Measurements from ENCODE around the gene RAPGEF4.

The RAPGEF4 gene

DNA sequence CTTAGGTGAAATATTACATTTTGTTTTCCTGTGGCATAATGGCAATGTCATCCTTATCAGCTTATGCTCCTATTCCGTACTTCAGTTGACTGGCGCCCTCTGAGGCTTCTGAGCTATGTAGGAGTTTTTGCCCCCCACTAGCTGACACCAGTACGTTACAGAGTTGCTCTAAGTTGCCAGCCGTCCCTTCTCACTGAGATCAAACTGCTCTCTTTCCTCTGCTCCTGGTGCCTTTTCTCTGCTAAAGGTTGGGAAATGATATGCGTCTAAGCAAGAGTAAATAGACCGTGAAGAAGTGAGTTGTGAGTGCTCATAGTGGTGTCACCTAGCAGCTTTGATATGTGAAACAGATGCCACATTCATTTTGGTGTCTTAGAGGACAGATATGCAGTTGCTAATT lies 99.2 kb downstream of the RAPGEF4 start:
- no peak overlapping the region for H3K4me2 ChIP-seq (ENCODE audit: insufficient read depth, low read length, poor library complexity, severe bottlenecking)
- H3K4me3 ChIP-seq (ENCODE audit: low read length in 2 of 2): no peak overlapping the region
- WGBS, 2 donors (ENCODE audit: extremely low coverage in 2 of 2, insufficient read length in 2 of 2, insufficient replicate concordance in 1 of 2): no CpG with 5 or more reads among the region's 6 CpGs
- no peak overlapping the region for H3K9ac ChIP-seq (ENCODE audit: low read depth, low read length, poor library complexity)
- no peak overlapping the region for H2BK5ac ChIP-seq (ENCODE audit: low read length)
- H2BK12ac ChIP-seq (ENCODE audit: low read length): no peak overlapping the region
- H3K23ac ChIP-seq (ENCODE audit: low read depth, low read length, poor library complexity): no peak overlapping the region
- peak overlapping the region; percentile 21 for H2AFZ ChIP-seq (ENCODE audit: low read length)
- no peak overlapping the region for H4K8ac ChIP-seq (ENCODE audit: low read depth, low read length)
- no peak overlapping the region for H3K18ac ChIP-seq (ENCODE audit: low read length)
- no peaks in the 10 kb centered on the region for H3K27me3 ChIP-seq (ENCODE audit: control insufficient read depth in 3 of 3, insufficient read depth in 3 of 3, low read depth in 1 of 3, low read length in 3 of 3)
- no peak overlapping the region for H2BK15ac ChIP-seq (ENCODE audit: low read length)
- H3K4me1 ChIP-seq (ENCODE audit: control insufficient read depth in 2 of 2, insufficient read depth in 1 of 2, low read depth in 1 of 2, low read length in 2 of 2): peaks cover 0 to 2% of the 10 kb centered on the region in 2 donors
- no peak overlapping the region for H4K91ac ChIP-seq (ENCODE audit: low read depth, low read length, poor library complexity)
- no peaks in the 10 kb centered on the region for H3K9me3 ChIP-seq (replicated peaks in 1 of 2; ENCODE audit: control insufficient read depth in 2 of 2, insufficient read depth in 1 of 2, low read depth in 1 of 2, low read length in 2 of 2)
- no peak overlapping the region for H3K27ac ChIP-seq (replicated peaks; ENCODE audit: low read length)
- DNase-seq (ENCODE audit: low spot score): no peak
- H3K36me3 ChIP-seq (replicated peaks in 1 of 2; ENCODE audit: control insufficient read depth in 2 of 2, insufficient read depth in 2 of 2, low read length in 2 of 2): no peaks in the 10 kb centered on the region
- H3K14ac ChIP-seq (ENCODE audit: low read length): no peak overlapping the region
- no peaks in the 10 kb centered on the region for H3K79me1 ChIP-seq (ENCODE audit: low read depth, low read length)
- no peak overlapping the region for H2BK120ac ChIP-seq (ENCODE audit: low read depth, low read length)
- H2AK5ac ChIP-seq (ENCODE audit: low read depth, low read length): no peak overlapping the region
- H3K4ac ChIP-seq (ENCODE audit: low read length): no peak overlapping the region

DNA sequence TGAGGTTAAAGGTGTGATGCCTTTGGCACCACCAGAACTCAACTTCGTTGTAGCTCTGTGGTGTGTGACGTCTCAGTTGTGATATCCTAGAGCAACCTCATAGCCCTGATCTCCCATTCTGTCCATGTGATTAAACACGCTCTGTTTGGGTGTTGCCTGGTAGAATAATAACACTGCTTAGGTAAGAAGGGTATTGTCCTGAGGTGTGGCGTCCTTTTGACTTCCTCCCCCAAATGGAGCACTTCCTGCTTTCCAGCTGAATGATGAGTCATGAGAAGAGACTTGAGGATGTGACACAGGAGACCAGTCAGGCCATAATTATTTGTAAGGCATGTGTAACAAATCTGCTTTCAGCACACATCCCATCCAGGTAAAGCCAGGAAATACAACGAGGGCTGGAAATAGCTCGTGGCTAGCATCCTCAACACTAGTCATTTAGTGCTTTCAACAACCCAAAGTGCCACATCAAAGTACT lies 100.7 kb downstream of the RAPGEF4 start:
- Histone ChIP-seq H2BK15ac (ENCODE audit: low read length) (no peak overlapping the region), H3K27ac (replicated peaks; ENCODE audit: low read length) (no peak overlapping the region), H2BK12ac (ENCODE audit: low read length) (no peak overlapping the region), H3K4ac (ENCODE audit: low read length) (no peak overlapping the region), H3K23ac (ENCODE audit: low read depth, low read length, poor library complexity) (no peak overlapping the region), H3K4me1 (ENCODE audit: control insufficient read depth in 2 of 2, insufficient read depth in 1 of 2, low read depth in 1 of 2, low read length in 2 of 2) (peaks cover 0 to 2% of the 10 kb centered on the region in 2 donors), H2AK5ac (ENCODE audit: low read depth, low read length) (no peak overlapping the region), H3K14ac (ENCODE audit: low read length) (no peak overlapping the region), H3K18ac (ENCODE audit: low read length) (no peak overlapping the region), H3K27me3 (ENCODE audit: control insufficient read depth in 3 of 3, insufficient read depth in 3 of 3, low read depth in 1 of 3, low read length in 3 of 3) (no peaks in the 10 kb centered on the region), H3K4me3 (ENCODE audit: low read length in 2 of 2) (peak overlapping the region in 1 of 2 donors; percentile 14), H3K9ac (ENCODE audit: low read depth, low read length, poor library complexity) (no peak overlapping the region), H4K91ac (ENCODE audit: low read depth, low read length, poor library complexity) (no peak overlapping the region), H2BK5ac (ENCODE audit: low read length) (no peak overlapping the region), H2AFZ (ENCODE audit: low read length) (no peak overlapping the region), H3K36me3 (replicated peaks in 1 of 2; ENCODE audit: control insufficient read depth in 2 of 2, insufficient read depth in 2 of 2, low read length in 2 of 2) (no peaks in the 10 kb centered on the region), H3K9me3 (replicated peaks in 1 of 2; ENCODE audit: control insufficient read depth in 2 of 2, insufficient read depth in 1 of 2, low read depth in 1 of 2, low read length in 2 of 2) (no peaks in the 10 kb centered on the region), H2BK120ac (ENCODE audit: low read depth, low read length) (no peak overlapping the region), H3K79me1 (ENCODE audit: low read depth, low read length) (no peaks in the 10 kb centered on the region), H4K8ac (ENCODE audit: low read depth, low read length) (no peak overlapping the region), H3K4me2 (ENCODE audit: insufficient read depth, low read length, poor library complexity, severe bottlenecking) (no peak overlapping the region)
- WGBS, 2 donors (ENCODE audit: extremely low coverage in 2 of 2, insufficient read length in 2 of 2, insufficient replicate concordance in 1 of 2): no CpG with 5 or more reads among the region's 6 CpGs
- no peak for DNase-seq (ENCODE audit: low spot score)

- Histone ChIP-seq H2BK12ac (ENCODE audit: low read length) (no peak overlapping the region), H2BK120ac (ENCODE audit: low read depth, low read length) (no peak overlapping the region), H3K18ac (ENCODE audit: low read length) (no peak overlapping the region), H3K27ac (replicated peaks; ENCODE audit: low read length) (no peak overlapping the region), H3K9me3 (replicated peaks in 1 of 2; ENCODE audit: control insufficient read depth in 2 of 2, insufficient read depth in 1 of 2, low read depth in 1 of 2, low read length in 2 of 2) (no peaks in the 10 kb centered on the region), H2AK5ac (ENCODE audit: low read depth, low read length) (no peak overlapping the region), H3K4ac (ENCODE audit: low read length) (no peak overlapping the region), H4K8ac (ENCODE audit: low read depth, low read length) (no peak overlapping the region), H4K91ac (ENCODE audit: low read depth, low read length, poor library complexity) (no peak overlapping the region), H3K79me1 (ENCODE audit: low read depth, low read length) (no peaks in the 10 kb centered on the region), H3K23ac (ENCODE audit: low read depth, low read length, poor library complexity) (no peak overlapping the region), H3K4me1 (ENCODE audit: control insufficient read depth in 2 of 2, insufficient read depth in 1 of 2, low read depth in 1 of 2, low read length in 2 of 2) (peaks cover 0 to 2% of the 10 kb centered on the region in 2 donors), H3K14ac (ENCODE audit: low read length) (no peak overlapping the region), H2AFZ (ENCODE audit: low read length) (no peak overlapping the region), H3K4me3 (ENCODE audit: low read length in 2 of 2) (no peak overlapping the region), H2BK15ac (ENCODE audit: low read length) (no peak overlapping the region), H3K27me3 (ENCODE audit: control insufficient read depth in 3 of 3, insufficient read depth in 3 of 3, low read depth in 1 of 3, low read length in 3 of 3) (no peaks in the 10 kb centered on the region), H3K4me2 (ENCODE audit: insufficient read depth, low read length, poor library complexity, severe bottlenecking) (no peak overlapping the region), H3K9ac (ENCODE audit: low read depth, low read length, poor library complexity) (no peak overlapping the region), H3K36me3 (replicated peaks in 1 of 2; ENCODE audit: control insufficient read depth in 2 of 2, insufficient read depth in 2 of 2, low read length in 2 of 2) (no peaks in the 10 kb centered on the region), H2BK5ac (ENCODE audit: low read length) (no peak overlapping the region)
- no peak for DNase-seq (ENCODE audit: low spot score)
Measured at GRCh38 chr2:172836827-172837226, 101.2 kb downstream of the RAPGEF4 start.

- H3K14ac ChIP-seq (ENCODE audit: low read length): no peak overlapping the region
- H3K27me3 ChIP-seq (ENCODE audit: control insufficient read depth in 3 of 3, insufficient read depth in 3 of 3, low read depth in 1 of 3, low read length in 3 of 3): no peaks in the 10 kb centered on the region
- H3K4me1 ChIP-seq (ENCODE audit: control insufficient read depth in 2 of 2, insufficient read depth in 1 of 2, low read depth in 1 of 2, low read length in 2 of 2): peaks cover 0 to 2% of the 10 kb centered on the region in 2 donors
- H3K4ac ChIP-seq (ENCODE audit: low read length): no peak overlapping the region
- no peak overlapping the region for H3K4me2 ChIP-seq (ENCODE audit: insufficient read depth, low read length, poor library complexity, severe bottlenecking)
- H4K91ac ChIP-seq (ENCODE audit: low read depth, low read length, poor library complexity): no peak overlapping the region
- no peak overlapping the region for H3K23ac ChIP-seq (ENCODE audit: low read depth, low read length, poor library complexity)
- no peaks in the 10 kb centered on the region for H3K79me1 ChIP-seq (ENCODE audit: low read depth, low read length)
- no peak overlapping the region for H2AFZ ChIP-seq (ENCODE audit: low read length)
- H3K36me3 ChIP-seq (replicated peaks in 1 of 2; ENCODE audit: control insufficient read depth in 2 of 2, insufficient read depth in 2 of 2, low read length in 2 of 2): no peaks in the 10 kb centered on the region
- H3K9me3 ChIP-seq (replicated peaks in 1 of 2; ENCODE audit: control insufficient read depth in 2 of 2, insufficient read depth in 1 of 2, low read depth in 1 of 2, low read length in 2 of 2): no peaks in the 10 kb centered on the region
- H4K8ac ChIP-seq (ENCODE audit: low read depth, low read length): no peak overlapping the region
- DNase-seq (ENCODE audit: low spot score): no peak
- no peak overlapping the region for H3K9ac ChIP-seq (ENCODE audit: low read depth, low read length, poor library complexity)
- H2BK120ac ChIP-seq (ENCODE audit: low read depth, low read length): no peak overlapping the region
- H3K4me3 ChIP-seq (ENCODE audit: low read length in 2 of 2): no peak overlapping the region
- H2BK5ac ChIP-seq (ENCODE audit: low read length): no peak overlapping the region
- no peak overlapping the region for H2AK5ac ChIP-seq (ENCODE audit: low read depth, low read length)
- no peak overlapping the region for H3K27ac ChIP-seq (replicated peaks; ENCODE audit: low read length)
- no CpG with 5 or more reads among the region's 2 CpGs for WGBS, 2 donors (ENCODE audit: extremely low coverage in 2 of 2, insufficient read length in 2 of 2, insufficient replicate concordance in 1 of 2)
- no peak overlapping the region for H3K18ac ChIP-seq (ENCODE audit: low read length)
- H2BK12ac ChIP-seq (ENCODE audit: low read length): no peak overlapping the region
- H2BK15ac ChIP-seq (ENCODE audit: low read length): no peak overlapping the region
Measured at GRCh38 chr2:172839446-172839845, 103.8 kb downstream of the RAPGEF4 start.
